GM13977 (cell line): Measurements from ENCODE around the gene SLC37A3.

Source experiments
- DNase-seq: peaks from one replicate; pipeline ENCODE4 v3.0.0; 2012; ENCODE audit warnings: low spot score
- CTCF ChIP-seq: IDR thresholded peaks from 2 replicates; pipeline ENCODE4 v1.5.1; 2012; ENCODE audit warnings: mild to moderate bottlenecking, control low read depth; ENCODE audit not compliant: insufficient read depth; ENCODE audit errors: extremely low read depth, missing control alignments
- in situ Hi-C: fragments of 300-500 bp; cut with MboI; formaldehyde crosslinking; loops from one replicate; pipeline ENCODE4 v1.12.0; 2022; ENCODE audit warnings: low sequenced_read_pairs, low pct_unique_long_range_greater_than_20kb, mixed read lengths, inconsistent platforms; ENCODE audit not compliant: unreplicated experiment

Gene SLC37A3

DNA sequence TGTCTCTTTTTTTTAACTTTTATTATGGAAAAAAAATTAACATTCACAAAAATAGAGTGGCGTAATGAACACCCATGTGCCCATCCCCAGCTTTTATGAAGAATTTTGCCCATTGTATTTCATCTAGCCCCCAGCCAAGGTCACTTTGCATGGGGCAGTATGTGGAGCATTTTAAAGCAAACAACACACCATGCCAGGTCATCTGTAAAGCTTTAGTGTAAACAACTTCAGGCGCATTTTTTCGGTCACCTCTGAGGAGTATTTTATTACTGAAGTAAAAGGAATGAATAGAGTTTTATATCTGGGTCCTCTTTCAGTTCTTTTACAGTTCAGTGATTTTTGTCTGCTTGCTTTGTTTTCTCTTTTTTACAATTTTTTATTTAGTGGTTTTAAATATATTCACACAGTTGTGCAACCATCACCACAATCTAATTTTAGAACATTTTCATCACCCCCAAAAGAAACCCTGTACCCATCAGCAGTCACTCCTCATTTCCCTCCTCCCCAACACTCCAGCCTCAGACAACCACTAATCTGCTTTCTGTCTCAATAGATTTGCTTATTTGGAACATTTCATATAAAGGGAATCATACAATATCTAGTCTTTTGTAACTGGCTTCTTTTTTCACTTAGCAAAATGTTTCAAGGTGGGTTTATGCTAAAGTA lies 87.9 kb downstream of the SLC37A3 start:
- TF ChIP-seq CTCF, result no peak
- in situ Hi-C loops, result no loop called here
- DNase-seq, result no peak

DNA sequence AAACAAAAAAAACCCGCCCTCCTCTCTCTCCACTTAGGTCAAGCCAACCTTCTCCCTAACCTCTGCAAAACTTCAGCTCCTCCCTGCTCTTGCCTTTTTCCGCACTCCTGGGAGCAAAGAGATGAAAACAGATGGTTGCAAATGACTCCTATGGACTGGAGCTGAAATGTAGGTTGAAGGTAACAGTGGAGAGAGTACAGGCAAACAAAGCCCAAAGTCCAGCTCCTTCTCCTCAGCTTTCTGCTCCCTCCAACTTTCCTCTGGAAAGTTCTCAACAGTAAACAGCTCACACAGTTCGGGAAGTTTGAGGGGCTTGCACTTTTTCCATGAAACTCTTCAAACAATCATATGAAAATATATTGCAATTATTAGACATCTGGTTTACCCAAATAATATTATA lies 90.3 kb downstream of the SLC37A3 start:
- in situ Hi-C loops, result loop anchor here (10.0 kb wide), 1 partner anchor 143 kb away; no protein-coding TSS in a partner anchor
- no peak for DNase-seq
- TF ChIP-seq CTCF, result no peak

- TF ChIP-seq CTCF, result peak; percentile 49
- in situ Hi-C loops, result loop anchor here (10.0 kb wide), 1 partner anchor 139 kb away; no protein-coding TSS in a partner anchor
- peak; percentile 61 for DNase-seq
Measured at GRCh38 chr7:140304191-140304799, 94.0 kb downstream of the SLC37A3 start.

- in situ Hi-C loops, result loop anchor here (10.0 kb wide), 1 partner anchor 136 kb away; no protein-coding TSS in a partner anchor
- TF ChIP-seq CTCF, result no peak
- no peak for DNase-seq
Measured at GRCh38 chr7:140300243-140301136, 97.8 kb downstream of the SLC37A3 start.

GRCh38 chr7:140298213-140298612 lies 100.1 kb downstream of the SLC37A3 start:
- DNase-seq, result no peak
- in situ Hi-C loops, result no loop called here
- no peak for TF ChIP-seq CTCF

DNA sequence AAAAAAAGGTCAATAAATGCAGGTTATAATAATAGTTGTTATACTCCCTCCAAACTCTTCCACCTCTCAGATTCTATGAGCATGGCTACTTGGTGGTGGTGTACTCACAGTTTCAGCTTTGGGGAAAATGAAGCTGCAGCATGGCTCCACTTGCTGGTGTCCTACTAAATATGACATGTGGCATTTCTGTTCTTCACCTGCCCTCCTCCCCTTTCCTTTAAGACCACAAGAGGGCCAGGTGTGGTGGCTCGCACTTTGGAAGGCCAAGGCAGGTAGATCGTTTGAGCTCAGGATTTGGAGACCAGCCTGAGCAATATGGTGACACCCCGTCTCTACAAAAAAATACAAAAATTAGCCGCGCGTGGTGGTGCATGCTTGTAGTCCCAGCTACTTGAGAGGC lies 101.1 kb downstream of the SLC37A3 start:
- DNase-seq, result no peak
- no peak for TF ChIP-seq CTCF
- in situ Hi-C loops, result no loop called here
